NCI-H446 treated with DMSO at 0.1 percent for 48 hours (cell line): ENCODE measurements around the gene IQCN.

Experiments
- DNase-seq: peaks from one replicate; lab custom pipeline; 2025; lab: John Stamatoyannopoulos, UW

The IQCN gene

GRCh38 chr19:18233224-18233825 lies 40.9 kb downstream of the IQCN start:
- no peak for DNase-seq

- no peak for DNase-seq
Observed at GRCh38 chr19:18232540-18233223, 41.6 kb downstream of the IQCN start.

- DNase-seq = no peak
Observed at GRCh38 chr19:18231775-18232174, 42.5 kb downstream of the IQCN start.

- DNase-seq = no peak
Observed at GRCh38 chr19:18230941-18231734, 43.1 kb downstream of the IQCN start.

GRCh38 chr19:18229915-18230314 lies 44.3 kb downstream of the IQCN start:
- no peak for DNase-seq

GRCh38 chr19:18229474-18229873 lies 44.8 kb downstream of the IQCN start:
- no peak for DNase-seq

- DNase-seq = no peak
Observed at GRCh38 chr19:18227781-18228271, 46.4 kb downstream of the IQCN start.

- no peak for DNase-seq
Observed at GRCh38 chr19:18226956-18227780, 47.1 kb downstream of the IQCN start.

- DNase-seq = no peak
Observed at GRCh38 chr19:18225702-18226468, 48.4 kb downstream of the IQCN start, which contains the start of gene PDE4C. Gene PDE4C (minus strand): TSS chr19:18226438. CDS start chr19:18226415, 23 bp downstream.

- DNase-seq = no peak
Observed at GRCh38 chr19:18225355-18225701, 48.9 kb downstream of the IQCN start.

- DNase-seq = peak; percentile 95
Observed at GRCh38 chr19:18224525-18225354, 49.5 kb downstream of the IQCN start.

GRCh38 chr19:18223860-18224524 lies 50.3 kb downstream of the IQCN start:
- DNase-seq = no peak

GRCh38 chr19:18221815-18222725 lies 52.2 kb downstream of the IQCN start:
- DNase-seq = no peak

- DNase-seq = no peak
Observed at GRCh38 chr19:18220632-18221275, 53.5 kb downstream of the IQCN start.

- DNase-seq = no peak
Observed at GRCh38 chr19:18219911-18220631, 54.2 kb downstream of the IQCN start.

- no peak for DNase-seq
Observed at GRCh38 chr19:18218600-18218999, 55.7 kb downstream of the IQCN start.

GRCh38 chr19:18218159-18218558 lies 56.1 kb downstream of the IQCN start:
- no peak for DNase-seq
